ENCODE measurements around the gene CYP27C1.

- TF ChIP-seq, protein P1, sequence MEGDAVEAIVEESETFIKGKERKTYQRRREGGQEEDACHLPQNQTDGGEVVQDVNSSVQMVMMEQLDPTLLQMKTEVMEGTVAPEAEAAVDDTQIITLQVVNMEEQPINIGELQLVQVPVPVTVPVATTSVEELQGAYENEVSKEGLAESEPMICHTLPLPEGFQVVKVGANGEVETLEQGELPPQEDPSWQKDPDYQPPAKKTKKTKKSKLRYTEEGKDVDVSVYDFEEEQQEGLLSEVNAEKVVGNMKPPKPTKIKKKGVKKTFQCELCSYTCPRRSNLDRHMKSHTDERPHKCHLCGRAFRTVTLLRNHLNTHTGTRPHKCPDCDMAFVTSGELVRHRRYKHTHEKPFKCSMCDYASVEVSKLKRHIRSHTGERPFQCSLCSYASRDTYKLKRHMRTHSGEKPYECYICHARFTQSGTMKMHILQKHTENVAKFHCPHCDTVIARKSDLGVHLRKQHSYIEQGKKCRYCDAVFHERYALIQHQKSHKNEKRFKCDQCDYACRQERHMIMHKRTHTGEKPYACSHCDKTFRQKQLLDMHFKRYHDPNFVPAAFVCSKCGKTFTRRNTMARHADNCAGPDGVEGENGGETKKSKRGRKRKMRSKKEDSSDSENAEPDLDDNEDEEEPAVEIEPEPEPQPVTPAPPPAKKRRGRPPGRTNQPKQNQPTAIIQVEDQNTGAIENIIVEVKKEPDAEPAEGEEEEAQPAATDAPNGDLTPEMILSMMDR (IDR thresholded peaks at IDR 0.05; ENCODE audit: low read depth, low read length), result no peak
- TF ChIP-seq EZH2phosphoT487 (IDR thresholded peaks at IDR 0.05; ENCODE audit: low read depth), result no peak
Observed at GRCh38 chr2:127159543-127159942, 60.6 kb downstream of the CYP27C1 start.
